GM12878 (cell line): ENCODE measurements around the gene UBE2QL1. TPM values are rescaled to one million over a fixed set of nuclear protein-coding genes. Genes with fewer than 3 reads are reported as not detected.

Experiments
- ATAC-seq: fragments of 200-7000 bp; cut with Tn5 transposase; 3 replicates; pipeline ENCODE4 v1.9.1; 2020; ENCODE audit warnings: mild to moderate bottlenecking, moderate library complexity
- BruUV-seq: library from RNA; stranded (reverse); fragments of 400-500 nt; replicated peaks from 2 replicates; lab custom pipeline; 2021; lab: Mats Ljungman, UMichigan
- CTCF ChIA-PET: fragments of 300-600 bp; sonication (Branson Sonifier 250); formaldehyde crosslinking; extraction: SDS; loops from one replicate; lab custom pipeline; 2021; ENCODE audit warnings: inconsistent platforms; lab: Yijun Ruan, JAX
- POLR2A ChIA-PET: fragments of 350-600 bp; formaldehyde crosslinking; extraction: SDS; loops from one replicate; lab custom pipeline; 2021; ENCODE audit warnings: inconsistent platforms; lab: Charles Lee
- RAD21 ChIA-PET: fragments of 300-600 bp; sonication (Branson Sonifier 250); formaldehyde crosslinking; loops from one replicate; lab custom pipeline; 2023; ENCODE audit warnings: antibody characterized with exemption; ENCODE audit not compliant: unreplicated experiment; lab: Charles Lee
- SMC1A ChIA-PET: fragments of 300-600 bp; sonication (Branson Sonifier 250); formaldehyde crosslinking; loops from one replicate; lab custom pipeline; 2023; ENCODE audit not compliant: unreplicated experiment, uncharacterized antibody; lab: Charles Lee
- DNase-seq: peaks from one replicate; pipeline ENCODE4 v3.0.0-alpha.2; 2011; ENCODE audit warnings: low read depth, low spot score
- FAIRE-seq: peaks from 3 replicates; lab custom pipeline; 2011; peaks lifted over from hg19 to GRCh38; lab: Jason Lieb, UNC
- H2AFZ ChIP-seq: 2 replicates; pipeline ENCODE4 v1.6.0; 2011; ENCODE audit warnings: low read depth, low read length, control low read depth; ENCODE audit not compliant: control insufficient read depth
- H3K27ac ChIP-seq: 2 replicates; pipeline ENCODE4 v1.5.1; 2011; ENCODE audit warnings: control low read depth; ENCODE audit not compliant: control insufficient read depth, insufficient read depth
- H3K27me3 ChIP-seq, 2 experiments: replicated peaks in 1 of 2; 2 replicates each; pipeline versions ENCODE4 v1.6.0 to v1.6.1; 2011; ENCODE audit warnings: low read length in 1 of 2; ENCODE audit not compliant: control insufficient read depth in 2 of 2, insufficient read depth in 2 of 2
- H3K36me3 ChIP-seq, 2 experiments: 2 replicates each; pipeline ENCODE4 v1.5.1; 2011; ENCODE audit warnings: low read length in 1 of 2; ENCODE audit not compliant: control insufficient read depth in 2 of 2, insufficient read depth in 2 of 2
- H3K4me1 ChIP-seq: 2 replicates; pipeline ENCODE4 v1.6.1; 2011; ENCODE audit warnings: mild to moderate bottlenecking, low read length, moderate library complexity, mixed read lengths; ENCODE audit not compliant: control insufficient read depth, insufficient read depth
- H3K4me2 ChIP-seq: 2 replicates; pipeline ENCODE4 v1.6.0; 2011; ENCODE audit warnings: control low read depth; ENCODE audit not compliant: control insufficient read depth, insufficient read depth
- H3K4me3 ChIP-seq: fragments of 200-600 bp; sonication (generic); 2 replicates; pipeline ENCODE4 v1.5.1; 2016
- H3K79me2 ChIP-seq: 2 replicates; pipeline ENCODE4 v1.6.0; 2011; ENCODE audit warnings: low read length; ENCODE audit not compliant: control insufficient read depth, insufficient read depth
- H3K9ac ChIP-seq: 2 replicates; pipeline ENCODE4 v1.8.0; 2011; ENCODE audit warnings: low read length, control low read depth, mixed read lengths; ENCODE audit not compliant: control insufficient read depth, insufficient read depth
- H3K9me3 ChIP-seq: replicated peaks from 3 replicates; pipeline ENCODE4 v1.5.1; 2011; ENCODE audit warnings: mild to moderate bottlenecking, low read length; ENCODE audit not compliant: control insufficient read depth, insufficient read depth
- H4K20me1 ChIP-seq: 2 replicates; pipeline ENCODE4 v1.6.0; 2011; ENCODE audit not compliant: control insufficient read depth, insufficient read depth
- BMI1 ChIP-seq: fragments of 450-650 bp; IDR thresholded peaks from 2 replicates; pipeline ENCODE4 v1.6.1; 2016; ENCODE audit warnings: mild to moderate bottlenecking, moderate library complexity, borderline replicate concordance
- BRCA1 ChIP-seq: IDR thresholded peaks from 2 replicates; pipeline ENCODE4 v1.6.1; 2011; ENCODE audit warnings: low read depth, low read length, improper control_type of control experiment
- CBX3 ChIP-seq: fragments of 200-600 bp; sonication (generic); IDR thresholded peaks from 2 replicates; pipeline ENCODE4 v1.6.1; 2016; ENCODE audit warnings: low read depth, borderline replicate concordance
- CHD1 ChIP-seq: IDR thresholded peaks from 2 replicates; pipeline ENCODE4 v1.6.1; 2012; ENCODE audit warnings: low read depth, low read length, improper control_type of control experiment
- CREB1 ChIP-seq: IDR thresholded peaks from 2 replicates; pipeline ENCODE4 v1.6.1; 2012; ENCODE audit warnings: low read depth, mild to moderate bottlenecking, inconsistent platforms
- EP300 ChIP-seq, 2 experiments: fragments of 150-350 bp in 1 of 2; IDR thresholded peaks; 2 replicates each; pipeline ENCODE4 v1.6.1; 2011 to 2012; ENCODE audit warnings: low read depth in 2 of 2, low read length in 2 of 2, borderline replicate concordance in 1 of 2, improper control_type of control experiment in 1 of 2, inconsistent platforms in 1 of 2; ENCODE audit not compliant: control insufficient read depth in 1 of 2
- FOXM1 ChIP-seq: IDR thresholded peaks from 2 replicates; pipeline ENCODE4 v1.6.1; 2012; ENCODE audit warnings: low read depth, mild to moderate bottlenecking, inconsistent platforms, low read length, moderate library complexity
- HDGF ChIP-seq: fragments of 450-650 bp; IDR thresholded peaks from 2 replicates; pipeline ENCODE4 v1.6.1; 2016; ENCODE audit warnings: antibody characterized with exemption
- KDM1A ChIP-seq: fragments of 200-600 bp; sonication (generic); IDR thresholded peaks from 2 replicates; pipeline ENCODE4 v1.6.1; 2016; ENCODE audit warnings: borderline replicate concordance
- MTA3 ChIP-seq: IDR thresholded peaks from 2 replicates; pipeline ENCODE4 v1.6.1; 2012; ENCODE audit warnings: low read length, inconsistent platforms, borderline replicate concordance
- MXI1 ChIP-seq: fragments of 150-350 bp; IDR thresholded peaks from 2 replicates; pipeline ENCODE4 v1.6.1; 2011; ENCODE audit warnings: low read depth, mild to moderate bottlenecking, inconsistent platforms, low read length, improper control_type of control experiment
- NR2C2 ChIP-seq: IDR thresholded peaks from 2 replicates; pipeline ENCODE4 v1.6.1; 2011; ENCODE audit warnings: borderline replicate concordance, low read depth; ENCODE audit not compliant: control insufficient read depth, insufficient read length
- PKNOX1 ChIP-seq: fragments of 450-650 bp; IDR thresholded peaks from 2 replicates; pipeline ENCODE4 v1.6.1; 2016; ENCODE audit warnings: mild to moderate bottlenecking
- POLR2A ChIP-seq: IDR thresholded peaks from 2 replicates; pipeline ENCODE4 v1.6.1; 2011; ENCODE audit warnings: low read depth, mild to moderate bottlenecking, low read length
- SRF ChIP-seq, 2 experiments: IDR thresholded peaks; 2 replicates each; pipeline ENCODE4 v1.6.1; 2011; ENCODE audit warnings: low read depth in 2 of 2, low read length in 2 of 2, mild to moderate bottlenecking in 1 of 2, moderate library complexity in 1 of 2
- ZBTB4 ChIP-seq: fragments of 450-650 bp; formaldehyde crosslinking; IDR thresholded peaks from 2 replicates; pipeline ENCODE4 v1.4.0; 2022; ENCODE audit warnings: mild to moderate bottlenecking, moderate library complexity
- ZNF217 ChIP-seq: fragments of 450-650 bp; IDR thresholded peaks from 2 replicates; pipeline ENCODE4 v1.6.1; 2017; ENCODE audit warnings: antibody characterized with exemption, mild to moderate bottlenecking
- ZNF274 ChIP-seq: IDR thresholded peaks from one replicate; pipeline ENCODE4 v1.8.0; 2011; ENCODE audit not compliant: insufficient read length, insufficient read depth
- WGBS: methylation state at CpG from one replicate; pipeline ENCODE4 v1.1.6; 2016; ENCODE audit warnings: low lambda C conversion rate; ENCODE audit not compliant: insufficient replicate concordance, insufficient coverage; ENCODE audit errors: missing lambda C conversion rate; 5-methylcytosine and 5-hydroxymethylcytosine counted together
- in situ Hi-C: fragments of 300-500 bp; cut with MboI; formaldehyde crosslinking; loops from 9 replicates; pipeline ENCODE4 v1.14.3; 2018; ENCODE audit warnings: mixed read lengths
- intact Hi-C: fragments of 100-400 bp; cut with micrococcal nuclease; formaldehyde crosslinking; loops from one replicate; pipeline ENCODE4 v1.14.2; 2022; ENCODE audit not compliant: unreplicated experiment
- polyA plus RNA-seq, 11 experiments: library from polyadenylated mRNA; depleted of rRNA in 4 of 11; unstranded in 6 of 11; stranded (reverse) in 5 of 11; fragments of >200 nt; fragmentation: Nextera tagmentation in 4 of 11; fragmentation: Illumina TruSeq in 1 of 11; extraction: Ambion mirVana in 4 of 11; extraction: Trizol in 1 of 11; gene quantifications; 1 replicate in 1 of 11; 2 replicates in 10 of 11; pipeline versions ENCODE4 v1.2.1 to v1.2.3, GENCODE V29; 2011 to 2016; ENCODE audit warnings: inconsistent platforms in 2 of 11, missing spikeins in 2 of 11, low read depth in 1 of 11
- total RNA-seq, 4 experiments: library from RNA; depleted of rRNA in 3 of 4; stranded (reverse); fragments of >200 nt in 3 of 4; fragmentation: Illumina TruSeq in 1 of 4; extraction: Trizol in 1 of 4; gene quantifications; 2 replicates each; pipeline versions ENCODE4 v1.2.1 to v1.2.3, GENCODE V29; 2013 to 2021
- TF ChIP-seq, protein P1 (sequence below): IDR thresholded peaks from 2 replicates; pipeline ENCODE4 v1.6.1; 2011; ENCODE audit warnings: low read depth, mild to moderate bottlenecking, low read length, moderate library complexity, borderline replicate concordance; ENCODE audit errors: extremely low read depth

The UBE2QL1 gene
- total and polyA plus RNA-seq, 10 of the 15 experiments (the other 5 are each of a cell fraction or from before 2014, with no cell fraction given): 0.03 to 0.62 (median 0.04) TPM; not detected in 6

DNA sequence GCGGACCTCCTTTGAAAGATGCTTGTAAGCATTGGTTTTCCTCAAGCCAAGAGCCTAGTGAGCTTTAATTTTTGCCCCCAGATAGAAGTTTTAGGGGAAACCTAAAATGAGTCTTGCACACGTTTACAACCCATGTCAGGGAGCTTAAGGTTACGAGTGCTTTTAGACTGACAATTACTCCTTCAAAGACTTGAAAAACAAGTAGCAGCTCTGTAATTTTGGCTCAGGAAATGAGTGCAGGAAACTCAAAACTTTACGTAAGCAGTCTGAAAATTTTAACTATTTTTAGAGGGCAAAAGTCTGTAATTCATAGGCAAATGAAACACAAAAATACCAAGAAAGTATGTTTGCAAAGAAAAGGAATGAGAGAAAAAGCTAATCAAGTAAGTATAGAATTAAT is 36.8 kb downstream of the UBE2QL1 start:
- DNase-seq: no peak
- H3K9me3 ChIP-seq: no peaks in the 10 kb centered on the region
- H3K4me1 ChIP-seq: peaks cover 67% of the 10 kb centered on the region
- H3K4me2 ChIP-seq: 0 out of 2 replicates have a peak overlapping the region, but pooled peaks have one; percentile 29
- no peak for FAIRE-seq
- WGBS: 1% methylated on average over 4 of the region's 4 CpGs
- no peaks in the 10 kb centered on the region for H4K20me1 ChIP-seq
- no TSS peak for BruUV-seq
- no peaks in the 10 kb centered on the region for H3K79me2 ChIP-seq
- no peak overlapping the region for H3K9ac ChIP-seq
- no peak for ATAC-seq
- intact Hi-C loops (loop anchor here (2.0 to 5.0 kb wide), 2 partner anchors 147 to 251 kb away; partner anchors contain the start of genes NSUN2 and SRD5A1), in situ Hi-C loops (no loop called here)
- H3K36me3 ChIP-seq: no peaks in the 10 kb centered on the region
- ChIA-PET POLR2A (interaction anchor here (2.6 to 2.7 kb wide), 2 partner anchors 10 to 12 kb away, joined by 12 to 14 read pairs; no protein-coding TSS in a partner anchor), SMC1A (interaction anchor here (0.8 to 4.1 kb wide), 14 partner anchors 9 to 602 kb away, joined by 3 to 37 read pairs (median 4); no protein-coding TSS in a partner anchor), CTCF (interaction anchor here (1.0 to 2.3 kb wide), 2 partner anchors 12 to 209 kb away, joined by 3 to 7 read pairs; no protein-coding TSS in a partner anchor), RAD21 (interaction anchor here (0.7 to 3.8 kb wide), 8 partner anchors 9 to 988 kb away, joined by 3 to 35 read pairs (median 3); no protein-coding TSS in a partner anchor)
- H3K27ac ChIP-seq: peak overlapping the region; percentile 5; the same call in 1 of the 2 replicates
- H3K27me3 ChIP-seq: no peaks in the 10 kb centered on the region
- H3K4me3 ChIP-seq: 0 out of 2 replicates have a peak overlapping the region, but pooled peaks have one; percentile 6
- H2AFZ ChIP-seq: no peak overlapping the region
- no peak for TF ChIP-seq ZNF217
- TF ChIP-seq BRCA1: no peak
- TF ChIP-seq FOXM1: peak; percentile 37; the same call in 1 of the 2 replicates
- TF ChIP-seq, protein P1, sequence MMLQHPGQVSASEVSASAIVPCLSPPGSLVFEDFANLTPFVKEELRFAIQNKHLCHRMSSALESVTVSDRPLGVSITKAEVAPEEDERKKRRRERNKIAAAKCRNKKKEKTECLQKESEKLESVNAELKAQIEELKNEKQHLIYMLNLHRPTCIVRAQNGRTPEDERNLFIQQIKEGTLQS: no peak
- TF ChIP-seq CHD1: no peak
- TF ChIP-seq NR2C2: no peak
- TF ChIP-seq BMI1: no peak
- no peak for TF ChIP-seq SRF (IDR thresholded peaks at IDR 0.05; ENCODE audit: low read depth in 2 of 2, low read length in 2 of 2)
- TF ChIP-seq HDGF: no peak
- peak in 1 of 2 experiments; percentile 52; a peak in 1 of 4 replicates for TF ChIP-seq EP300 (IDR thresholded peaks at IDR 0.05; ENCODE audit: borderline replicate concordance in 1 of 2, control insufficient read depth in 1 of 2, low read depth in 2 of 2, low read length in 2 of 2)
- no peak for TF ChIP-seq MXI1
- TF ChIP-seq POLR2A: no peak
- TF ChIP-seq ZBTB4 (CRISPR knock-in tag): no peak
- no peak for TF ChIP-seq MTA3
- TF ChIP-seq PKNOX1: no peak
- no peak for TF ChIP-seq ZNF274
- no peak for TF ChIP-seq KDM1A
- no peak for TF ChIP-seq CBX3
- TF ChIP-seq CREB1: peak; percentile 68; the same call in 1 of the 2 replicates
